ENCODE measurements around the gene PTMS. TPM values are rescaled to one million over a fixed set of nuclear protein-coding genes. Genes with fewer than 3 reads are reported as not detected.

The PTMS gene
- total and polyA plus RNA-seq, 2 of the 13 experiments (the other 11 are each of a cell fraction or from before 2014, with no cell fraction given): 40.5 to 82.4 TPM

GRCh38 chr12:6792522-6793201, 26.5 kb downstream of the PTMS start (continued):
- TF ChIP-seq TOE1 (CRISPR knock-in tag; IDR thresholded peaks at IDR 0.05) (no peak), MLLT10 (CRISPR knock-in tag; IDR thresholded peaks at IDR 0.05) (no peak), FUBP1 (CRISPR knock-in tag; IDR thresholded peaks at IDR 0.05; ENCODE audit: borderline replicate concordance) (no peak), PLSCR1 (CRISPR knock-in tag; IDR thresholded peaks at IDR 0.05; ENCODE audit: borderline replicate concordance) (no peak), PREB (CRISPR knock-in tag; IDR thresholded peaks at IDR 0.05) (no peak), BATF2 (CRISPR knock-in tag; IDR thresholded peaks at IDR 0.05) (peak; percentile 61; the same call in 1 of the 2 replicates), ZNF235 (CRISPR knock-in tag; IDR thresholded peaks at IDR 0.05; ENCODE audit: borderline replicate concordance) (no peak), ZFP82 (CRISPR knock-in tag; IDR thresholded peaks at IDR 0.05; ENCODE audit: borderline replicate concordance) (no peak), ATF3 (CRISPR knock-in tag; IDR thresholded peaks at IDR 0.05) (no peak), SAP130 (CRISPR knock-in tag; IDR thresholded peaks at IDR 0.05; ENCODE audit: low read depth) (peak; percentile 91), ZNF580 (CRISPR knock-in tag; IDR thresholded peaks at IDR 0.05; ENCODE audit: borderline replicate concordance, low read depth) (peak; percentile 79; the same call in 1 of the 2 replicates), KLF15 (CRISPR knock-in tag; IDR thresholded peaks at IDR 0.05; ENCODE audit: borderline replicate concordance) (no peak), ZBTB7A (CRISPR knock-in tag; IDR thresholded peaks at IDR 0.05) (peak; percentile 88; the same call in 1 of the 2 replicates), MEIS1 (CRISPR knock-in tag; IDR thresholded peaks at IDR 0.05; ENCODE audit: borderline replicate concordance) (peak; percentile 60; the same call in 1 of the 2 replicates), ZNF121 (CRISPR knock-in tag; IDR thresholded peaks at IDR 0.05) (no peak), RBAK (CRISPR knock-in tag; IDR thresholded peaks at IDR 0.05) (0 out of 2 replicates have a peak, but pooled peaks have one; percentile 12), SNAI1 (CRISPR knock-in tag; IDR thresholded peaks at IDR 0.05; ENCODE audit: borderline replicate concordance) (no peak), SKIL (CRISPR knock-in tag; IDR thresholded peaks at IDR 0.05; ENCODE audit: borderline replicate concordance) (peak; percentile 91), ZNF772 (CRISPR knock-in tag; IDR thresholded peaks at IDR 0.05) (0 out of 2 replicates have a peak, but pooled peaks have one; percentile 49), ZGPAT (CRISPR knock-in tag; IDR thresholded peaks at IDR 0.05) (peak; percentile 76)

Data from HepG2 (cell line).